ENCODE results near the gene TPR. TPM values are rescaled to one million over a fixed set of nuclear protein-coding genes. Genes with fewer than 3 reads are reported as not detected.

TPR gene
- polyA plus RNA-seq, 1 donor (not counting 4 experiments of a cell fraction or from before 2014, with no cell fraction given), result 46.8 TPM

GRCh38 chr1:186303911-186304310 lies 71.1 kb downstream of the TPR start:
- Histone ChIP-seq H3K9me1 (ENCODE audit: control insufficient read depth, extremely low read depth, insufficient read depth, low read length) (no peaks in the 10 kb centered on the region), H3K36me3 (ENCODE audit: control insufficient read depth in 2 of 2, extremely low read depth in 1 of 2, insufficient read depth in 2 of 2, low read length in 2 of 2) (no peaks in the 10 kb centered on the region), H3K27ac (ENCODE audit: control insufficient read depth, insufficient read depth, low read length) (no peak overlapping the region), H3K4me2 (ENCODE audit: control insufficient read depth, extremely low read depth, insufficient read depth, low read depth, low read length) (no peak overlapping the region), H2AFZ (ENCODE audit: control insufficient read depth, low read length) (no peak overlapping the region), H3K4me3 (ENCODE audit: control insufficient read depth in 2 of 3, extremely low read depth in 1 of 3, insufficient read depth in 2 of 3, low read depth in 1 of 3, low read length in 3 of 3) (no peak overlapping the region), H3K9ac (ENCODE audit: control insufficient read depth, extremely low read depth, insufficient read depth, low read length) (no peak overlapping the region), H3K79me2 (ENCODE audit: control insufficient read depth, insufficient read depth, low read length) (no peaks in the 10 kb centered on the region), H4K20me1 (ENCODE audit: control insufficient read depth, extremely low read depth, insufficient read depth, low read length) (no peaks in the 10 kb centered on the region), H3K4me1 (ENCODE audit: control insufficient read depth, extremely low read depth, insufficient read depth, low read length) (no peaks in the 10 kb centered on the region), H3K9me3 (ENCODE audit: control insufficient read depth, low read depth, low read length) (no peaks in the 10 kb centered on the region), H3K27me3 (ENCODE audit: control insufficient read depth, extremely low read depth, insufficient read depth, low read length) (no peaks in the 10 kb centered on the region)
- TF ChIP-seq EZH2 (IDR thresholded peaks at IDR 0.05; ENCODE audit: low read length) (no peak), CTCF (optimal IDR thresholded peaks at IDR 0.05 in 1 of 3, IDR thresholded peaks at IDR 0.05 in 1 of 3, conservative IDR thresholded peaks at IDR 0.05 in 1 of 3; ENCODE audit: extremely low read depth in 1 of 3, insufficient read depth in 2 of 3, low read length in 3 of 3) (no peak)
- dilution Hi-C loops (cut with MboI; ENCODE audit: extremely low pct_ligation_motif_present, low sequenced_read_pairs), result no loop called here
- no peak for DNase-seq (ENCODE audit: low read depth, low spot score)
- no peak for FAIRE-seq

GRCh38 chr1:186302381-186302920 lies 72.6 kb downstream of the TPR start:
- no peak overlapping the region for H2AFZ ChIP-seq (ENCODE audit: control insufficient read depth, low read length)
- no peak for DNase-seq (ENCODE audit: low read depth, low spot score)
- H3K9ac ChIP-seq (ENCODE audit: control insufficient read depth, extremely low read depth, insufficient read depth, low read length), result no peak overlapping the region
- H3K9me3 ChIP-seq (ENCODE audit: control insufficient read depth, low read depth, low read length), result no peaks in the 10 kb centered on the region
- no peak for TF ChIP-seq CTCF (optimal IDR thresholded peaks at IDR 0.05 in 1 of 3, IDR thresholded peaks at IDR 0.05 in 1 of 3, conservative IDR thresholded peaks at IDR 0.05 in 1 of 3; ENCODE audit: extremely low read depth in 1 of 3, insufficient read depth in 2 of 3, low read length in 3 of 3)
- no peak for TF ChIP-seq EZH2 (IDR thresholded peaks at IDR 0.05; ENCODE audit: low read length)
- H3K27me3 ChIP-seq (ENCODE audit: control insufficient read depth, extremely low read depth, insufficient read depth, low read length), result no peaks in the 10 kb centered on the region
- no peak overlapping the region for H3K4me3 ChIP-seq (ENCODE audit: control insufficient read depth in 2 of 3, extremely low read depth in 1 of 3, insufficient read depth in 2 of 3, low read depth in 1 of 3, low read length in 3 of 3)
- H4K20me1 ChIP-seq (ENCODE audit: control insufficient read depth, extremely low read depth, insufficient read depth, low read length), result no peaks in the 10 kb centered on the region
- H3K4me2 ChIP-seq (ENCODE audit: control insufficient read depth, extremely low read depth, insufficient read depth, low read depth, low read length), result no peak overlapping the region
- H3K79me2 ChIP-seq (ENCODE audit: control insufficient read depth, insufficient read depth, low read length), result no peaks in the 10 kb centered on the region
- H3K27ac ChIP-seq (ENCODE audit: control insufficient read depth, insufficient read depth, low read length), result no peak overlapping the region
- no peaks in the 10 kb centered on the region for H3K4me1 ChIP-seq (ENCODE audit: control insufficient read depth, extremely low read depth, insufficient read depth, low read length)
- no peaks in the 10 kb centered on the region for H3K9me1 ChIP-seq (ENCODE audit: control insufficient read depth, extremely low read depth, insufficient read depth, low read length)
- H3K36me3 ChIP-seq (ENCODE audit: control insufficient read depth in 2 of 2, extremely low read depth in 1 of 2, insufficient read depth in 2 of 2, low read length in 2 of 2), result no peaks in the 10 kb centered on the region
- FAIRE-seq, result no peak
- dilution Hi-C loops (cut with MboI; ENCODE audit: extremely low pct_ligation_motif_present, low sequenced_read_pairs), result no loop called here

Data from keratinocyte (primary cell).